ENCODE measurements around the gene ADAM15. TPM values are rescaled to one million over a fixed set of nuclear protein-coding genes. Genes with fewer than 3 reads are reported as not detected.

ADAM15 gene
- polyA plus RNA-seq, 1 of the 3 experiments (the other 2 are of a cell fraction): 60.1 TPM

GRCh38 chr1:155093911-155094621 lies 43.0 kb downstream of the ADAM15 start:
- Histone ChIP-seq H4K20me1 (ENCODE audit: insufficient read depth) (no peaks in the 10 kb centered on the region), H2AFZ (ENCODE audit: low read depth) (0 out of 2 replicates have a peak overlapping the region, but pooled peaks have one; percentile 31), H3K36me3 (replicated peaks in 1 of 2; ENCODE audit: control insufficient read depth in 1 of 2, insufficient read depth in 2 of 2, low read length in 1 of 2) (no peaks in the 10 kb centered on the region), H3K79me2 (ENCODE audit: insufficient read depth) (no peaks in the 10 kb centered on the region), H3K9ac (no peak overlapping the region), H3K4me1 (ENCODE audit: control insufficient read depth in 1 of 2, insufficient read depth in 2 of 2, low read depth in 1 of 2, low read length in 1 of 2) (peaks cover 0 to 24% of the 10 kb centered on the region in 2 experiments; a peak in 1 of 4 replicates), H3K27me3 (ENCODE audit: insufficient read depth) (no peaks in the 10 kb centered on the region), H3K9me3 (no peaks in the 10 kb centered on the region), H3K4me2 (no peak overlapping the region), H3K27ac (ENCODE audit: low read depth in 2 of 2, low read length in 1 of 2) (peak overlapping the region in 1 of 2 experiments; percentile 30; a peak in 1 of 4 replicates), H3F3A (replicated peaks; ENCODE audit: insufficient read depth) (peaks cover 18% of the 10 kb centered on the region), H3K4me3 (ENCODE audit: low read depth in 2 of 2, low read length in 1 of 2) (no peak overlapping the region), H3K9me2 (no peaks in the 10 kb centered on the region)
- ChIA-PET POLR2A (no interaction called here), CTCF (interaction anchor here (0.7 to 13.1 kb wide), 7 partner anchors 14 to 75 kb away, joined by 3 to 496 read pairs (median 3); partner anchors contain the start of genes KRTCAP2 and TRIM46)
- TF ChIP-seq CTCF (IDR thresholded peaks at IDR 0.05) (peak; percentile 57), SMC3 (IDR thresholded peaks at IDR 0.05; ENCODE audit: low read depth, low read length) (peak; percentile 68), RFX5 (IDR thresholded peaks at IDR 0.05; ENCODE audit: low read length) (no peak), RAD21 (IDR thresholded peaks at IDR 0.05; ENCODE audit: low read length) (peak; percentile 62), MXI1 (IDR thresholded peaks at IDR 0.05; ENCODE audit: low read depth, low read length) (0 out of 2 replicates have a peak, but pooled peaks have one; percentile 27), FOSL2 (IDR thresholded peaks at IDR 0.05; ENCODE audit: borderline replicate concordance, low read depth) (no peak), NFIC (IDR thresholded peaks at IDR 0.05; ENCODE audit: borderline replicate concordance) (peak; percentile 50), TCF12 (IDR thresholded peaks at IDR 0.05) (no peak), NRF1 (IDR thresholded peaks at IDR 0.05; ENCODE audit: low read depth, low read length) (no peak), RXRA (IDR thresholded peaks at IDR 0.05; ENCODE audit: borderline replicate concordance, low read depth) (no peak), YY1 (IDR thresholded peaks at IDR 0.05; ENCODE audit: low read depth) (no peak)
- WGBS (ENCODE audit: low lambda C conversion rate): 46% methylated on average over 12 of the region's 13 CpGs
- DNase-seq: peak; percentile 77

GRCh38 chr1:155094622-155094948 lies 43.5 kb downstream of the ADAM15 start:
- Histone ChIP-seq H3K9me3 (no peaks in the 10 kb centered on the region), H4K20me1 (ENCODE audit: insufficient read depth) (no peaks in the 10 kb centered on the region), H3F3A (replicated peaks; ENCODE audit: insufficient read depth) (peaks cover 18% of the 10 kb centered on the region), H3K4me2 (no peak overlapping the region), H2AFZ (ENCODE audit: low read depth) (0 out of 2 replicates have a peak overlapping the region, but pooled peaks have one; percentile 31), H3K9me2 (no peaks in the 10 kb centered on the region), H3K27me3 (ENCODE audit: insufficient read depth) (no peaks in the 10 kb centered on the region), H3K27ac (ENCODE audit: low read depth in 2 of 2, low read length in 1 of 2) (no peak overlapping the region), H3K4me3 (ENCODE audit: low read depth in 2 of 2, low read length in 1 of 2) (no peak overlapping the region), H3K79me2 (ENCODE audit: insufficient read depth) (no peaks in the 10 kb centered on the region), H3K9ac (no peak overlapping the region), H3K4me1 (ENCODE audit: control insufficient read depth in 1 of 2, insufficient read depth in 2 of 2, low read depth in 1 of 2, low read length in 1 of 2) (peaks cover 0 to 24% of the 10 kb centered on the region in 2 experiments; a peak in 1 of 4 replicates), H3K36me3 (replicated peaks in 1 of 2; ENCODE audit: control insufficient read depth in 1 of 2, insufficient read depth in 2 of 2, low read length in 1 of 2) (no peaks in the 10 kb centered on the region)
- whole genome bisulfite sequencing (ENCODE audit: low lambda C conversion rate): 74% methylated on average over 2 of the region's 2 CpGs
- CTCF ChIA-PET: interaction anchor here (0.6 to 13.1 kb wide), 9 partner anchors 9 to 448 kb away, joined by 3 to 496 read pairs (median 3); partner anchors contain the start of genes KRTCAP2 and TRIM46
- DNase-seq: no peak
- POLR2A ChIA-PET: no interaction called here
- no peak for TF ChIP-seq NFIC (IDR thresholded peaks at IDR 0.05; ENCODE audit: borderline replicate concordance)
- TF ChIP-seq EZH2phosphoT487 (IDR thresholded peaks at IDR 0.05; ENCODE audit: borderline replicate concordance, low read depth): no peak

All from SK-N-SH (cell line).